Testis (tissue), 2 donors: ENCODE measurements around the gene ATP6V1B1.

ENCODE experiments used
- CTCF ChIP-seq, 3 experiments: fragments of 450-650 bp in 2 of 3; fragments of 200-600 bp in 1 of 3; sonication (generic) in 1 of 3; IDR thresholded peaks; one replicate each; pipeline ENCODE4 v1.5.1; 2016 to 2019; ENCODE audit warnings: antibody characterized with exemption in 3 of 3, mild to moderate bottlenecking in 2 of 3, moderate library complexity in 1 of 3
- POLR2A ChIP-seq: fragments of 450-650 bp; IDR thresholded peaks from one replicate; pipeline ENCODE4 v1.6.1; 2017; ENCODE audit warnings: antibody characterized with exemption, mild to moderate bottlenecking, moderate library complexity

- no peak for TF ChIP-seq CTCF (IDR thresholded peaks at IDR 0.05)
- TF ChIP-seq POLR2A: no peak
These were observed 719 bp upstream of the ATP6V1B1 start for GRCh38 chr2:70934981-70935380.
